ENCODE results near the gene UMPS.
"Not testable (repeated sequence)": the region's sequence is repeated elsewhere in the genome, so short reads cannot be mapped to it uniquely, and the experiment has no call there.

The UMPS gene

GRCh38 chr3:124781476-124782376 lies 51.5 kb downstream of the UMPS start:
- no peak for DNase-seq

GRCh38 chr3:124782377-124782712 lies 52.1 kb downstream of the UMPS start:
- DNase-seq, result not testable (repeated sequence)

- DNase-seq, result no peak
Observed at GRCh38 chr3:124783696-124784095, 53.4 kb downstream of the UMPS start.

GRCh38 chr3:124784686-124785382 lies 54.6 kb downstream of the UMPS start:
- no peak for DNase-seq

GRCh38 chr3:124785973-124786372 lies 55.7 kb downstream of the UMPS start:
- DNase-seq, result no peak

GRCh38 chr3:124786511-124787241 lies 56.4 kb downstream of the UMPS start:
- DNase-seq, result no peak

- no peak for DNase-seq
Observed at GRCh38 chr3:124787476-124788195, 57.4 kb downstream of the UMPS start.

- no peak for DNase-seq
Observed at GRCh38 chr3:124788254-124788745, 58.0 kb downstream of the UMPS start.

GRCh38 chr3:124789103-124789502 lies 58.9 kb downstream of the UMPS start:
- not testable (repeated sequence) for DNase-seq

GRCh38 chr3:124791142-124791541 lies 60.9 kb downstream of the UMPS start:
- DNase-seq, result no peak

- DNase-seq, result no peak
Observed at GRCh38 chr3:124791639-124792151, 61.4 kb downstream of the UMPS start.

- no peak for DNase-seq
Observed at GRCh38 chr3:124792341-124793040, 62.2 kb downstream of the UMPS start.

GRCh38 chr3:124793054-124793739 lies 62.9 kb downstream of the UMPS start:
- DNase-seq, result no peak

- DNase-seq, result no peak
Observed at GRCh38 chr3:124796477-124796876, 66.2 kb downstream of the UMPS start.

- DNase-seq, result no peak
Observed at GRCh38 chr3:124797426-124797945, 67.2 kb downstream of the UMPS start.
